HG02884 (cell line): ENCODE data around the gene ANKUB1.
"Not testable (repeated sequence)": the region's sequence is repeated elsewhere in the genome, so short reads cannot be mapped to it uniquely, and the experiment has no call there.

ENCODE experiments used
- ATAC-seq: cut with Tn5 transposase; IDR thresholded peaks from one replicate; pipeline ENCODE4 v1.9.1; 2021; ENCODE audit warnings: mild to moderate bottlenecking, moderate library complexity; ENCODE audit not compliant: unreplicated experiment

Gene ANKUB1, protein sequence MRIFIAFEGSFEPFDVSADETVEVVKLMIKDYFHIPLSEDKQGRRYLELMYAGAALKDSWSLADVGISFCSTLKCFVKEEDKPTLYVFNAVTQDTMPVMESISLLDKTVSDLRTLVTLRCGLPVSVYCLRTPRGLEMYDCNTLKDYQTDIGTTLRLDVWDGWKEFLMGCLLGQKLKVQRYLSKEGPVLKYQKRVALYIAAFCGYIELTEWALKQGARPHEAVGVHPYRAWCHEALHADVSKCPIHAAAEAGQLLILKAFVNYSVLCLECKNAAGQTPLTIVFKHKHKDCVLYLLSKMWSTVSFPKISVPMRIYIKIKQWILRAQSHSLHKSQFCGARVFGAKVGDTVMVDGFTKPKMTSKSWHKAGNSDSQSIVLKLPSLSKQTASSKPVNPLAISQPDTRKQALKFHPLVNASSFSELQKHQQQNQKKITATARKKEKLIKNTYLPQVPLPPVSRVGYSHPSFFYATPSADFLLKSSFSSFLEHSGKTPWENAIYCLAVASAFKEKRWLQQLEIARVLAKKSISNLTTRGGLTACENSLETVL

DNA sequence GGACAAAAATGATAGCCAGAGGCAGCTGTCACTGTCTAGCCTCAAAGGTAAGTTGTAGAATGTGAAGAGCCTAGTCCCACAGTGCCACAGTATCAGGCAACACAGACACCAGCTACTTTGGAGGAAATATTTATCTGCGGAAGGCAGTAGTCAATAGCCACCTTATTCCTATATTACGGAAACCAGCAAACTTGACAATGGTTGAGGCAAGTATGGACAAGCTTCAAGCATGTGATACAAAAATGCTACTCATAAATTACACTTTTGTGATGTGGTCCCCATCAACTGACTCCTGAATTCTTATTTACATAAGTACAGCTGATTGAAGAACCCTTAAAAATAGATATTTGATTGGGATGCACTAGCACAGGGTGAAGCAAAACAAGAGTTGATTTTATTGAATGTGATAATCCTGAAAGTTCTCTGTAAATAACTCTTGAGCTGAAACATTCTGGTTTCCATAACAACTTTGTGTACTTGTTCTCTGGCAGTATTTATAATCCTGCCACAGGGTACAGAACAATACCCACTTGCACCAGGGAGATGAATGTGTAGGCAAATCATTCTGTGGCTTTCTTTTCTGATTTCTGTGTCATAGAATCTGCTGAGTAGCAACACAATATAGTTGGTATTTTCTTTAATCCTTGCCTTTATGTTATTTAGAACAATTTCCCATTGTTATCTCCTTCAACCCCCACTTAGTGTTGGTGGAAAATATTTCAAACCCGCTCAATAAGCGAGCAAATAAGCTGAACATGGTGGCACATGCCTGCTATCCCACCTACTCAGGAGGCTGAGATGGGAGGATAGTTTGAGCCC lies at the start of gene ANKUB1:
Gene ANKUB1, minus strand, starts transcription at position 103 of the 819 bp plus-strand sequence. CDS start 188 bp downstream, outside the sequence.
- ATAC-seq, result no peak

DNA sequence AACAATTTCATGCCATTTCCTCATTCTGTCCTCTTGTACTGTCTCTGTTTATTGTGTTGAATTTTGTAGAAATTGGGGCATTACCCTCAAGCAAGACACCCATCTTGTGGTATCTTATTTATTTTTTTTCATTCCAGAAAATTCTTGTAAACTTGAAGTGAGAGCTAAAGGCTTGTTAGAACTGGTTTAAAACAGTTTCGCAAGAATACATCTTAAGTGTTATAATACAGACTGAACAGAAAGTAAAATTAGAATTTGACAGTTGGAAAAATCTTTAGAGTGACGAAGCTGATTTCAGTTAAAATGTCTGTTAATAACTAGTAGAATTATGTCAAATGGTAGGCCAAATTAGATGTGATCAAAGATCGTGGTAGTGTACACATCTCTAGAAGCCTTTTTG lies 47.5 kb upstream of the ANKUB1 start:
- ATAC-seq, result no peak

DNA sequence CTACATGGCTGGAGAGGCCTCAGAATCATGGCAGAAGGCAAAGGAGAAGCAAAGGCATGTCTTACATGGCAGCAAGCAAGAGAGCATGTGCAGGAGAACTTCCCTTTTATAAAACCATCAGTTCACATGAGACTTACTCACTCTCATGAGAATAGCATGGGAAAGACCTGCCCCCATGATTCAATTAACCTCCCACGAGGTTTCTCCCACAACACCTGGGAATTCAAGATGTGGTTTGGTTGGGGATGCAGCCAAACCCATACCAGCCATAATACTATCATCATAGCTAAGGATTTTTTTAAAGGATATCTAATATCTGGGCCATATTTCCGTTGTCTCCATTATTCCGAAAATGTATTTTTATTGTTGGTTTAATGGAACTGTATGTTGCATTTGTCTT lies 47.1 kb upstream of the ANKUB1 start:
- ATAC-seq, result not testable (repeated sequence)

DNA sequence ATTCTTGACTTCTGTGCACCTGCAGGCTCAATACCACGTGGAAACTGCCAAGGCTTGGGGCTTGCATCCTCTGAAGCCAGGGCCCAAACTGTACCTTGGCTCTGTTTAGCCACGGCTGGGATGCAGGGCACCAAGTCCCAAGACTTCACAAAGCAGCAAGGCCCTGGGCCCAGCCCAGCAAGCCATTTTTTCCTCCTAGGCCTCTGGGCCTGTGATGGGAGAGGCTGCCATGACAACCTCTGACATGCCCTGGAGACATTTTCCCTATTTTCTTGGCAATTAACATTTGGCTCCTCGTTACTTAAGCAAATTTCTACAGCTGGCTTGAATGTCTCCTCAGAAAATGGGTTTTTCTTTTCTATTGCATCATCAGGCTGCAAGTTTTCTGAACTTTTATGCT lies 46.1 kb upstream of the ANKUB1 start:
- ATAC-seq, result not testable (repeated sequence)

DNA sequence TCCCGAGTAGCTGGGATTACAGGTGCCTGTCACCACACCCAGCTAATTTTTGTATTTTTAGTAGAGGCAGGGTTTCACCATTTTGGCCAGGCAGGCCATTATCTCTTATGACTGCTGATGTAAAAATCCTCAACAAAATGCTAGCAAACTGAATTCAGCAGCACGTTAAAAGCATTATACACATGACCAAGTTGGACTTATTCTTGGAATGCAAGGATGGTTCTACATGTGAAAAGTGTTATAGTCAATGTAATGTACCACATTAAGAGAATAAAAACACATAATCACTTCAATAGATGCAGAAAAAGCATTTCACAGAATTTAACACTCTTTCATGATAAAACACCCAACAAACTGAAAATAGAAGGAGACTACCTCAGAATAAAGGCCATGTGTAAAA lies 40.9 kb upstream of the ANKUB1 start:
- no peak for ATAC-seq

DNA sequence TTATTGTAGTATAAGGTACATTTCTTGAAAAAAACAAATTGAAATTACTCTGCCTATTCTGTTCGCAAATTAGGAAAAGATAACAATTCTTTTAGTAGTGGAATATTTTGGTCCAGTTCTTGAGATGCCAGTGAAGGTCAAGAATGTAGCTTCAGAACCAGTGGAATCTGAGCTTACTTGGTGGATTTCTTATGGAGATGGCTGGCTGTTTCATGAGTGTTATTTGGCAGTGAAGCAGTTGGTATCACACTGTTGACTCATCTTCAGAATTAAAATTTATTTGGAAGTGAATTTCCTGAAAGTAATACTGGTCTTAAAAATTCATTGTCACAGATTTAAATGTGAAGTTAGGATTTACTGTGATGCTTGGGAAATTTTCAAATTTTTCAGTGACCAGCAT lies 39.7 kb upstream of the ANKUB1 start:
- ATAC-seq, result no peak

DNA sequence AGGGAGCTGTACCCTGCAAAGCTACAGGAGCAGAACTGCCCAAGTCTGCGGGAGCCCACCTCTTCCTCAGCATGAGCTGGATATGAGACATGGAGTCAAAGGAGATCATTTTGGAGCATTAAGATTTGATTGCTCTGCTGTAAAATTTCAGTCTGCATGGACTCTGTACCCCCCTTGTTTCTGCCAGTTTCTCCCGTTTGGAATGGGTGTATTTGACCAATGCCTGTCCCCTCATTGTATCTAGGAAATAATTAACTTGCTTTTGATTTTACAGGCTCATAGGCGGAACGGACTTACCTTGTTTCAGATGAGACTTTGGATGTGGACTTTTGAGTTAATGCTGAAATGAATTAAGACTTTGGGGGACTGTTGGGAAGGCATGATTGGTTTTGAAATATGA lies 39.0 kb upstream of the ANKUB1 start:
- no peak for ATAC-seq

DNA sequence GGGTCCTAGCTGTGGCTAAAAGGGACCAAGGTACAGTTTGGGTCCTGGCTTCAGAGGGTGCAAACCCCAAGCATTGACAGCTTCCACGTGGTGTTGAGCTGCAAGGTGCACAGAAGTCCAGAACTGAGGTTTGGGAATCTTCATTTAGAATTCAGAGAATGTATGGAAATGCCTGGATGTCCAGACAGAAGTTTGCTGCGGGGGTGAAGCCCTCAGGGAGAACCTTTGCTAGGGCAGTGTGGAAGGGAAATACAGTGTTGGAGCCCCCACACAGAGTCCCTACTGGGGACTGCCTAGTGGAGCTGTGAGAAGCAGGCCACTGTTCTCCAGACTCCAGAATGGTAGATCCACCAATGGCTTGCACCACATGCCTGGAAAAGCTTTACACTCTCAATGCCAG lies 38.5 kb upstream of the ANKUB1 start:
- ATAC-seq, result no peak

DNA sequence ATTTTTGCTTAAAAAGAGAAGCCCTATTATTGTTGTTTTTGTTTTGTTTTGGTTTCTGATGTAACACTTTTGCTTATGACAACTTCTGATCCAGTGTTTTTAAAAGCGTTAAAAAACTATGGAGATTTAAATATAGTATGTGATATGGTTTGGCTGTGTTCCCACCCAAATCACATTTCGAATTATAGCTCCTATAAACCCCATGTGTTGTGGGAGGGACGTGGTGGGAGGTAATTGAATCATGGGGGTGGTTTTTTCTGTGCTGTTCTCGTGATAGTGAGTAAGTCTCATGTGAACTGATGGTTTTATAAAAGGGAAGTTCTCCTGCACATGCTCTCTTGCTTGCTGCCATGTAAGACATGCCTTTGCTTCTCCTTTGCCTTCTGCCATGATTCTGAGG lies 37.3 kb upstream of the ANKUB1 start:
- ATAC-seq, result not testable (repeated sequence)

DNA sequence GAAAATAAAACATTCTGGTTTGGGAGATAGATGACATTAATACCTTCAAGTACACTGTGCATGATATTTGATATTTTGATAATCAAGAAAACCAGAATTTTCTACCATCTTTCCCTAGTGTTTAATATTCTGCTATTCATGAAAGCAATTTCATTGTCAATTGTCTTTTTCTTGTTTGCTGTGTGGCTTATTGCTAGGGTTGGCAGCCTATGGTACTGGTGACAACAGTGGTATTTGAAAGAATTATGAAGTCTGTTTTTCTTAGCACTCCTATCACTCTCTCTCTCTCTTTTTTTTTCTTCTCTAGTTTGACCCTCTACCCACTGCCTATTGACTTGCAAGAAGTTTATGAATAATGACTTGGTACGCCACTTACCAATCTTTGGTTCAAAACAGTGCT lies 36.0 kb upstream of the ANKUB1 start:
- ATAC-seq, result no peak

DNA sequence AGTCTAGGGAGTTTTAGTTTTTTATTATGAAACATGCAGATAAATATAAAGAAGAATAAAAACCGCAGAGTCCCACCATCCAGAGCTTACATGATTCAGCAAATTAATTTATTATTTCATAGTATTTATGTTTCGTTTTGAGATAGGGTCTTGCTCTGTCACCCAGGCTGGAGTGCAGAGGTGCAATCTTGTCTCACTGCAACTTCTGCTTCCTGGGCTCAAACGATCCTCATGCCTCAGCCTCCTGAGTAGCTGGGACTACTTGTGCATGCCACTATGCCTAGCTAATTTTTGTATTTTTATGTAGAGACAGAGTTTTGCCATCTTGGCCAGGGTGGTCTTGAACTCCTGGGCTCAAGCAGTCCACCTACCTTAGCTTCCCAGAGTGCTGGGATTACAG lies 34.3 kb upstream of the ANKUB1 start:
- ATAC-seq, result no peak

DNA sequence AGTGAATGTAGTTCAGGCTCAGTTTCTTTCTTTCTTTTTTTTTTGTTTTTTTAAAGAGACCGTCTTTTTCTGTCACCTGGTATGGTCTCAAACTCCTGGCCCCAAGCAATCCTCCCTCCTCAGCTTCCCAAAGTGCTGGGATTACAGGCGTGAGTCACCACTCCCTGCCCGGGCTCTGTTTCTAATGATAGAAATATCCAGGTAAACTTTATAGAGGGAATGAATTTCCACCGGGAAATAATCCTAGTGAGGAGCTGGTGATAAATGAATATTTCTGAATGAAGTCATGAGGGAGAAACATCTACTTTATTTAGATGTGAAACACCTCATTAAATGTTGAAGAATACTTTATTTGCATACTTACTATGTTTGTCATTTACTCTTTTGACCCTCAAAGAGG lies 27.8 kb upstream of the ANKUB1 start:
- no peak for ATAC-seq

DNA sequence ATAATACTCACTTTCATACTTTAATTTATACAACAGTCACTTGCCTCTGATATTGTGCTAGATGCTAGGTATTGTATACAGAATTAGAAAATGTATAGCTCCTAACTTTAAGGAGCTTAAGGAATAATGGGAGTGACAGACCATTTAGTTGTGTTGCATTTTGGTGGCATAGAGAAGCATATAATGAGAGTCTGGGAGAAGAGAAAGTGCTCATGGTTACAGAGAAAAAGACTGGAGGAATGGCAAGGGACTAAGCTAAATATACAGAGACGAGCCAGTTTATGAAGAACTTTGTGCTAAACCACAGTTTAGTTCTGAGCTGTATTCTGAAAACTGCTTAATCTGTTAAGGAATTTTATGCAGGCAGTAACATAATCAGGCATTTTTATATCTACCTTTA lies 27.1 kb upstream of the ANKUB1 start:
- ATAC-seq, result no peak

DNA sequence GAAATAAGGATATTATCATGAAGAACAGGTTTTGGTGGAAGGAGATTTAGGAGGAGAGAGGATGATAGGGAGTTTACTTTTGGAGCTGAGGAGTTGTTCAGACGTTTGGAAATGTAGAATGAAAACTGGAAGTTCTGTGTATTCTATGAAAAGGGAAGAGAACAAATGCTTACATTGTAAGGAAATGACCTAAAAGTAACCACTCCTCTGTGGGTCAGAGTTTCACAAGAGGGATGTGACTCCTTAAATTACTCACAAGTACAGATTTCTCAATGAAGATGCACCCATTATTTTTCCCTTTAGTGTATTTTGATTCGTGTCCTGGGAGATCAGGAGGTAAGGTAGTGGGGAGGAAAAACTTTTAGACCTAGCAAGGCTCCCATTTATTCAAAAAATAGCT lies 24.6 kb upstream of the ANKUB1 start:
- ATAC-seq, result no peak

DNA sequence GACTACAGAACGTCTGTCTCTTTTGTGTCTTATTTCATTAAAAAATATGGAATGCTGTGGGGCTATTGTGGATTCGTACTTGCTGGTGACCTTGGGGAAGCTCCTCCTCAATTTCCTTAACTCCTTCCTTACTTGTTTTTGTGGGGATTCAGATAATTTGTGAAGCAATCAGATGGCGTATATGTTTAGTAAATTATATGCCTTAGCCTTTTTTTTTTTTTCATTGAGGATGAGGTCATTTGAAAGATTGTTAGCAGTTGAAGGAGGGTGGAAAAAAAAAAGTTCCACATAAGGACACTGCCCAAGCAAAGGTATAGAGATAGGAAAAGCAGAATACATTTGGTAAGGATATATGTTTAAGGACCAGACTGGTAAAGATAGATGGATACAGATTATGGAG lies 24.0 kb upstream of the ANKUB1 start:
- no peak for ATAC-seq

DNA sequence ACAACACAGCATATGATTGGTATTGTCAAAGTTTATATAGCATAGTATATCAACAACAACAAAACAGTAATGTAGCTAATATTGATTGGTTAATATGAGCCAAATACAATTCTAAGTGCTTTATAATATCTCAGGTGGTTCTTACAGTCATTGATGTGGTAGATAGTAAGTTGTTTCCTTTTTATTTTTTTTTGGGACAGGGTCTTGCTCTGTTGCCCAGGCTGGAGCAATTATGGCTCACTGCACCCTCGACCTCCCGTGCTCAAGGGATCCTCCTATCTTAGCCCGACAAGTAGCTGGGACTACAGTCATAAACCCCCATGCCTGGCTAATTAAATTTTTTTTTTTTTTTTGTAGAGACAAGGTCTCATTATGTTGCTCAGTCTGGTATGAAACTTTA lies 23.4 kb upstream of the ANKUB1 start:
- no peak for ATAC-seq

DNA sequence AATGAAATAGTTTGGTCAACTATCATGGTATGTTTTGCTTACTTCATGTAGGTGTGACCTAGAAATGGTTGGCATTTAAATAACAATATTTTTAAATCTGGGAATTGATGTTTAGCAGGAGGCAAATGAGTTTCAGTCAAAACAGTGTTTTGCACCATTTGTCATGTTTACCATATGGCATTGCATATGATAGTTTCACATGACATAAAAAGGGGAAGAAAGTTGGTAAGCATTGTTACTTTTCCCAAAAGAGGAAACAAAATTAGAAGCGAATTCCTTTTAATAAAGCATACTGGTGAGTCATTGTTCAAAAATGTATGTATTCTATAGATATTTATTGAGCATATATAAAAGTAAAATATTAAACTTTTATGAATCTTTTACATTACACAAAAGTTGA lies 23.0 kb upstream of the ANKUB1 start:
- no peak for ATAC-seq

DNA sequence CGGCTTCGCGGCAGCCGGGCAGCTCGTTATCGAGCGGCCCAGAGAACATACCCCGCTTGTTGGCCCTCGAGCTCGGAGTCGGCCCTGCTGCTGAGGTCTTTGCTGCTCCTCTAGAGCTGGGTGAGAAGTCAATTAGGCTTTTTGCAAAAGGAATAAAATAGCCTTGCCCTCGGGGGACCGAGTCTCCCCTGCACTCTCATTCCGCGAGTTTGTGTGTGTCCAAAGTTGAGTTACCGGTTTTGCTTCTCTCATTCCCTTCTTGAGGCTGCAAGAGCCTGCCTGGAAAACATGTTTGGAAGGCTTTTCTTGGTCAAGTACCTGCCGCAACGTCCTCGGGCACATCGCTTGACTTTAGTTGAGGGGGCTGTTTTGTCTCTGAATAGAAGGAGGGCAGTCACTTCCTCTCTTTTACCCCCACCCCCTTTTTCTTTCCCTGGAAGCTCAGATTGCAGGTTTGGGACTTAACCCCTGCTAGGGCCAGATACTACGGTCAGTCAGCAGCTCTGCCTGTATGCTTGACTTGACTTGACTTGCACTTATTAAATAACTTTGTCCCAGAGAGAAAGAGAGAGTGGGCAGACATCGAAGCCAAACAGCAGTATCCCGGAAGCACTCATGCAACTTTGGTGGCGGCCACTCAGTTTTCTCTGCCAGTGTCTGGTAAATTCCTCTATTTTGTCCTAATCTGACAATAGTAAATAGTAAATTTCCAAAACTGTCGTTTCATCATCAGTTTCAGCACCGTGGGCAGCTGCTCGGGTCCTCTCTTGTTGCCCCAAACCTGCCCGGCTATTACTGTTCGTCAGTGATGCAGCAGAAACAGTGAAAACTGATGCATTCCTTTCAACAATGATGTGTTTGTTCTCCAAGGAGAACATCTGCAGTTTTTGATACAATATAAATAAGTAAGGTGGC lies 21.3 kb upstream of the ANKUB1 start:
- peak; percentile 9 for ATAC-seq

DNA sequence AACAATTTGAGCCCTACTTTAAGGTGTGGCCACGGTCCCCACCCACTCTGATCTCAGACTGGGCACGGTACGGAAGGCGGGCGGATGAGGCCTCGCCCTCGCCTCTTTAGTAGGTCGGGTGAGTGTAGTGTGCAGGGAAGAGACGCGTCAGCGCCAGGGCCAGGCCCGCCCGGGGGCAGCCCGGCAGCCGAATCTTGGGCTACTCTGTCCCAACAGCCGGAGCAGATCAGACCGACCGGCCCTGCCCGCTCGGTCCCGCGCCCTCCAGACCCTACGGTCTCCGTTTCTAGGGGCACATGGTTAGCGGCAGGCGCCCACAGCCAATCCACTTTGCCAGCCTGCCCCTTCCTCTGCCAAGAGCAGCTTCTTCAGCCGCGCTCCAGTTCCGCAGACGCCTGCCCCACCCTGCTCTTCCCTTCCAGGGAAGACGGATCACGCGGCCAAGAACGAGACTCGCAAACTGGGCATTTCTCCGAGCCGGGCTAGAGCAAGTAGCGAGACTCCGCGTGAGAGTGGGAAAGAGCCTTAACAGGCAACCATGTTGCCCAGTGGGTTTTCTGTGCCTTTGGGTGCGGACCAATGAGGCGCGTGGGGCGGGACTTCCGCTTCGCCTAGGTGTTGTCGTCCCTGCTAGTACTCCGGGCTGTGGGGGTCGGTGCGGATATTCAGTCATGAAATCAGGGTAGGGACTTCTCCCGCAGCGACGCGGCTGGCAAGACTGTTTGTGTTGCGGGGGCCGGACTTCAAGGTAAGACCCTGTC lies 20.4 kb upstream of the ANKUB1 start, which contains the start of gene RNF13:
Gene RNF13, plus strand, starts transcription at position 610 of the 761 bp plus-strand sequence. CDS start 32,812 bp downstream, outside the sequence.
- ATAC-seq, result peak; percentile 88

DNA sequence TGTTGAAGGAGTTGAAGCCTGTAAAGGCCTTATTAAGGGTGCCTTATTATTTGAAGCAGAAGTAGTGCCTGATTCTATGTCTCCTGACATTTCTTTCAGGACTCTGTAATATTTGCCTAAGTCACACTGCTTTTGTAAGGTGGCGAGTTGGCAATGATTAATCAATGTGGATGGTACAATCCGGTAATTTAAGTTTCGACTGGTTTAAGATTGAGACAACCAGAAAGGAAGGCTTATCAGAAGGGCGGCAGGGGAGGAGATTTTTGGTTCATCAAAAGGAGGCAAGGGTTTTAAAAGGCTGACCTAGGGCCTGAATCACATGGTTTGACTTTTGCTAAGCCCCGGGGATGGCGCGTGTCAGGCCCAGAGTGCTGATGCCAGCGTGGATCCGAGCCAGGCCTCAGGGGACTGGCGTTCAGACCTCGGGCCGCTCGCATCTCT lies 19.8 kb upstream of the ANKUB1 start:
- no peak for ATAC-seq
